ENCODE results near the gene RHBG.

Gene RHBG

DNA sequence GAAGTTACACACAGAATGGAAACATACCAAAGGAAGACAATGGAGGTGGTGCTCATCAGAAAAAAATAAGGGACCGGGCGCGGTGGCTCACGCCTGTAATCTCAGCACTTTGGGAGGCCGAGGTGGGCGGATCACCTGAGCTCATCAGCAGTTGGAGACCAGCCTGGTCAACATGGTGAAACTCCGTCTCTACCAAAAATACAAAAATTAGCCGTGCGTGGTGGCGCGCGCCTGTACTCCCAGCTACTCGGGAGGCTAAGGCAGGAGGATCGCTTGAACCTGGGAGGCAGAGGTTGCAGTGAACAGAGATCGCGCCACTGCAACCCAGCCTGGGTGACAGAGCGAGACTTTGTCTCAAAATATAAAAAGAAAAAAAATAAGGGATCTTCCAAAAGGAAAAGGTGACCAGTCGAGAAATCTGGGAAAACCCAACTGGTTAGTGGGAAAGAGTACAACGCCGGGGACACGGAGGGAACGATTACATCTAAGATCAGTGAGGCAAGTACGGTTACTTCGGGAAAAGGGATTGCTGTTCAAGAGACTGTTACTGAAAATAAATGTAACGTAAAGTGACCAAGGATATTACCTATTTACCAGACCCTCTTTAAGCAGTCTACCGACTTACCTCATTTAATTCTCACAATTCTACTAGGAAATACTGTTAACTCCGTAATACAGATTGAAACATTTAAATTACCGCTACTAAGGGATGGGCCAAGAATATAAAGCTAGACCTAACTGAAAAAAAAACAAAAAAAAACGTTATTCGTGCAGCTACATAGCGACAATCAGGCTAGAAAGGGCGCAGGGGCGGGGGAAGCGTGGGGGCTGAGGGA, 31.7 kb upstream of the RHBG start:
- no peak; the same call in 2 of the 3 replicates for ATAC-seq
- TF ChIP-seq RARB (CRISPR knock-in tag; IDR thresholded peaks at IDR 0.05): no peak

DNA sequence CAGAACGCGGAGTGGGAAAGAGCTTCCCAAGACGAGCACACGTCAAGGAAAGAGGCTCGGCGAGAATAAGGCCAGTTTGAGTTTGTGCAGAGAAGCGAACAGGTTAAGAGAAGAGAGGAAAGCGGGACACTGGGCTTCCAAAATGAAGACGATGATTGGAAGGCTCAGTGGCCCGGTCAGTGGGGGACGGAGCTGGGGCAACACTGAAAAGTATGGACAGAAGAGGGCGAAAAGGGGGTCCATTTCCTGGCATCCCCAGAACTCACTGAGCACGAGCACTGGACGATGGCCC, 31.2 kb upstream of the RHBG start:
- peak; percentile 67 for ATAC-seq
- TF ChIP-seq, protein P1, sequence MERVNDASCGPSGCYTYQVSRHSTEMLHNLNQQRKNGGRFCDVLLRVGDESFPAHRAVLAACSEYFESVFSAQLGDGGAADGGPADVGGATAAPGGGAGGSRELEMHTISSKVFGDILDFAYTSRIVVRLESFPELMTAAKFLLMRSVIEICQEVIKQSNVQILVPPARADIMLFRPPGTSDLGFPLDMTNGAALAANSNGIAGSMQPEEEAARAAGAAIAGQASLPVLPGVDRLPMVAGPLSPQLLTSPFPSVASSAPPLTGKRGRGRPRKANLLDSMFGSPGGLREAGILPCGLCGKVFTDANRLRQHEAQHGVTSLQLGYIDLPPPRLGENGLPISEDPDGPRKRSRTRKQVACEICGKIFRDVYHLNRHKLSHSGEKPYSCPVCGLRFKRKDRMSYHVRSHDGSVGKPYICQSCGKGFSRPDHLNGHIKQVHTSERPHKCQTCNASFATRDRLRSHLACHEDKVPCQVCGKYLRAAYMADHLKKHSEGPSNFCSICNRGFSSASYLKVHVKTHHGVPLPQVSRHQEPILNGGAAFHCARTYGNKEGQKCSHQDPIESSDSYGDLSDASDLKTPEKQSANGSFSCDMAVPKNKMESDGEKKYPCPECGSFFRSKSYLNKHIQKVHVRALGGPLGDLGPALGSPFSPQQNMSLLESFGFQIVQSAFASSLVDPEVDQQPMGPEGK (CRISPR knock-in tag; IDR thresholded peaks at IDR 0.05; ENCODE audit: borderline replicate concordance): no peak
- TF ChIP-seq OSR1 (CRISPR knock-in tag; IDR thresholded peaks at IDR 0.05) (no peak), ZNF565 (CRISPR knock-in tag; conservative IDR thresholded peaks at IDR 0.05; ENCODE audit: low read depth) (no peak), SNAI2 (CRISPR knock-in tag; IDR thresholded peaks at IDR 0.05) (no peak), RARB (CRISPR knock-in tag; IDR thresholded peaks at IDR 0.05) (no peak), ISL1 (CRISPR knock-in tag; IDR thresholded peaks at IDR 0.05) (no peak), ESRRG (CRISPR knock-in tag; IDR thresholded peaks at IDR 0.05) (no peak), ZNF8 (CRISPR knock-in tag; IDR thresholded peaks at IDR 0.05) (no peak), PPARA (CRISPR knock-in tag; IDR thresholded peaks at IDR 0.05; ENCODE audit: borderline replicate concordance) (no peak), GLIS3 (CRISPR knock-in tag; IDR thresholded peaks at IDR 0.05) (no peak), ZC3H10 (CRISPR knock-in tag; IDR thresholded peaks at IDR 0.05) (no peak), ZFP3 (CRISPR knock-in tag; IDR thresholded peaks at IDR 0.05) (no peak), TCF4 (CRISPR knock-in tag; IDR thresholded peaks at IDR 0.05; ENCODE audit: borderline replicate concordance) (no peak), CSDC2 (CRISPR knock-in tag; IDR thresholded peaks at IDR 0.05) (no peak), BACH2 (CRISPR knock-in tag; IDR thresholded peaks at IDR 0.05; ENCODE audit: borderline replicate concordance) (no peak)
- TF ChIP-seq, protein P2, sequence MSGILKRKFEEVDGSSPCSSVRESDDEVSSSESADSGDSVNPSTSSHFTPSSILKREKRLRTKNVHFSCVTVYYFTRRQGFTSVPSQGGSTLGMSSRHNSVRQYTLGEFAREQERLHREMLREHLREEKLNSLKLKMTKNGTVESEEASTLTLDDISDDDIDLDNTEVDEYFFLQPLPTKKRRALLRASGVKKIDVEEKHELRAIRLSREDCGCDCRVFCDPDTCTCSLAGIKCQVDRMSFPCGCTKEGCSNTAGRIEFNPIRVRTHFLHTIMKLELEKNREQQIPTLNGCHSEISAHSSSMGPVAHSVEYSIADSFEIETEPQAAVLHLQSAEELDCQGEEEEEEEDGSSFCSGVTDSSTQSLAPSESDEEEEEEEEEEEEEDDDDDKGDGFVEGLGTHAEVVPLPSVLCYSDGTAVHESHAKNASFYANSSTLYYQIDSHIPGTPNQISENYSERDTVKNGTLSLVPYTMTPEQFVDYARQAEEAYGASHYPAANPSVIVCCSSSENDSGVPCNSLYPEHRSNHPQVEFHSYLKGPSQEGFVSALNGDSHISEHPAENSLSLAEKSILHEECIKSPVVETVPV (CRISPR knock-in tag; IDR thresholded peaks at IDR 0.05): no peak

DNA sequence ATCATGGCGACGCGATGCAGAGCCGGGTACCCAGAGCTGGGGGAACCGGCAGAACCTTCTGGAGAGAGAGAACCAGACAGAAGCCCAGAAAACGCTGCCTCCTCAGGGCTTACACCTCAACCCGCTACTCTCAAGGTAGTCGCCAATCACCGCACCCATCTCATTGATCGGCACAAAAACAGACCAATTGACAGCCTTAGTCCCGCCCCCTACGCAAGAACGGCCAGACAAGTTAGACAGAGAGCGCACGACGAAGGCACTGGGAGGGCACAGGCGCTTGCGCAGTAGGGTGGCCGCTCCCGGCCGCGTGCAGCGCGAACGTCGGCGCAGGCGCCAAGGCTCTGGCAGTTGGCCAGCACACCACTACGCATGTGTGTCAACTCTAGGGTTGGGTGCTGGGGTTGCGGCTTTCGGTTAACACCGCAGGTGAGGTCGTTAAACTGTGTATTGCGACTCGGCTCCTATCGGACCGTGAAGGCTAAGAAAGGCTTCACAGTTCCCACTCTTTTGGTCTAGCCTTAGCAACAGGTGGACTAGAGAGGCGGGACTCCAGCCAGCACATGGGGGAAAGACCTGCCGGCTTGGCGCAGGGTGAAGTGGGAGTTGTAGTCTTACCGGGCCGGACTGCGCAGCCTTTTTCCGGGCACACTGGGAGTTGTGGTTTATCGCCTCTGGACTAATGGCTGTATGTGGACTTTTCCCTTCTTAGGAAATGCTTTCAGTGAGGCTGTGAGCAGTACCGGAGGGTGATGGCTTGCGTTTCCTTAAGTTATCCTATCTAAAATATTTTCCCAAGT, 30.6 kb upstream of the RHBG start, which contains the start of the genes CCT3 and TSACC:
CCT3 (minus strand) TSS at position 113 of the 797 bp plus-strand sequence; CDS start at position 5, 108 bp downstream.
TSACC (plus strand) TSS at position 347 of the 797 bp plus-strand sequence. CDS start 1,232 bp downstream, outside the sequence.
- peak; percentile 94 for ATAC-seq
- TF ChIP-seq ZFP3 (CRISPR knock-in tag; IDR thresholded peaks at IDR 0.05) (no peak), ESRRG (CRISPR knock-in tag; IDR thresholded peaks at IDR 0.05) (no peak), CSDC2 (CRISPR knock-in tag; IDR thresholded peaks at IDR 0.05) (no peak), RARB (CRISPR knock-in tag; IDR thresholded peaks at IDR 0.05) (no peak), PPARA (CRISPR knock-in tag; IDR thresholded peaks at IDR 0.05; ENCODE audit: borderline replicate concordance) (no peak)
- TF ChIP-seq, protein P3, sequence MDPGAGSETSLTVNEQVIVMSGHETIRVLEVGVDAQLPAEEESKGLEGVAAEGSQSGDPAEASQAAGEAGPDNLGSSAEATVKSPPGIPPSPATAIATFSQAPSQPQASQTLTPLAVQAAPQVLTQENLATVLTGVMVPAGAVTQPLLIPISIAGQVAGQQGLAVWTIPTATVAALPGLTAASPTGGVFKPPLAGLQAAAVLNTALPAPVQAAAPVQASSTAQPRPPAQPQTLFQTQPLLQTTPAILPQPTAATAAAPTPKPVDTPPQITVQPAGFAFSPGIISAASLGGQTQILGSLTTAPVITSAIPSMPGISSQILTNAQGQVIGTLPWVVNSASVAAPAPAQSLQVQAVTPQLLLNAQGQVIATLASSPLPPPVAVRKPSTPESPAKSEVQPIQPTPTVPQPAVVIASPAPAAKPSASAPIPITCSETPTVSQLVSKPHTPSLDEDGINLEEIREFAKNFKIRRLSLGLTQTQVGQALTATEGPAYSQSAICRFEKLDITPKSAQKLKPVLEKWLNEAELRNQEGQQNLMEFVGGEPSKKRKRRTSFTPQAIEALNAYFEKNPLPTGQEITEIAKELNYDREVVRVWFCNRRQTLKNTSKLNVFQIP (CRISPR knock-in tag; IDR thresholded peaks at IDR 0.05; ENCODE audit: borderline replicate concordance, low read depth): no peak
- TF ChIP-seq, protein P4, sequence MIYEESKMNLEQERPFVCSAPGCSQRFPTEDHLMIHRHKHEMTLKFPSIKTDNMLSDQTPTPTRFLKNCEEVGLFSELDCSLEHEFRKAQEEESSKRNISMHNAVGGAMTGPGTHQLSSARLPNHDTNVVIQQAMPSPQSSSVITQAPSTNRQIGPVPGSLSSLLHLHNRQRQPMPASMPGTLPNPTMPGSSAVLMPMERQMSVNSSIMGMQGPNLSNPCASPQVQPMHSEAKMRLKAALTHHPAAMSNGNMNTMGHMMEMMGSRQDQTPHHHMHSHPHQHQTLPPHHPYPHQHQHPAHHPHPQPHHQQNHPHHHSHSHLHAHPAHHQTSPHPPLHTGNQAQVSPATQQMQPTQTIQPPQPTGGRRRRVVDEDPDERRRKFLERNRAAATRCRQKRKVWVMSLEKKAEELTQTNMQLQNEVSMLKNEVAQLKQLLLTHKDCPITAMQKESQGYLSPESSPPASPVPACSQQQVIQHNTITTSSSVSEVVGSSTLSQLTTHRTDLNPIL (CRISPR knock-in tag; IDR thresholded peaks at IDR 0.05; ENCODE audit: low read depth): no peak
- TF ChIP-seq, protein P1 (CRISPR knock-in tag; IDR thresholded peaks at IDR 0.05; ENCODE audit: borderline replicate concordance): no peak

Data from SK-N-SH treated with all-trans-retinoic acid at 6 μM for 48 hours (cell line).